T-helper 1 cell treated with Interleukin-12 subunit alpha and Interleukin-12 subunit beta and Interleukin-4 antibody, amounts not matched to agents 30 μg/mL and 1 μg/mL, for 36 hours (primary cell): Measurements from ENCODE around the gene HLA-DMB.

Experiments used
- H3K27ac Mint-ChIP-seq: one replicate; pipeline ENCODE4 v1.8.0; 2021; ENCODE audit warnings: mild to moderate bottlenecking, mixed read lengths
- H3K27me3 Mint-ChIP-seq: one replicate; pipeline ENCODE4 v1.8.0; 2021; ENCODE audit warnings: low read depth, mixed read lengths
- H3K36me3 Mint-ChIP-seq: one replicate; pipeline ENCODE4 v1.8.0; 2021; ENCODE audit warnings: low read depth, mixed read lengths
- H3K4me1 Mint-ChIP-seq: one replicate; pipeline ENCODE4 v1.8.0; 2021; ENCODE audit warnings: low read depth, mixed read lengths
- H3K4me3 Mint-ChIP-seq: one replicate; pipeline ENCODE4 v1.8.0; 2021; ENCODE audit warnings: mild to moderate bottlenecking, moderate library complexity, mixed read lengths
- H3K9me3 Mint-ChIP-seq: one replicate; pipeline ENCODE4 v1.8.0; 2021; ENCODE audit warnings: mixed read lengths

HLA-DMB gene

DNA sequence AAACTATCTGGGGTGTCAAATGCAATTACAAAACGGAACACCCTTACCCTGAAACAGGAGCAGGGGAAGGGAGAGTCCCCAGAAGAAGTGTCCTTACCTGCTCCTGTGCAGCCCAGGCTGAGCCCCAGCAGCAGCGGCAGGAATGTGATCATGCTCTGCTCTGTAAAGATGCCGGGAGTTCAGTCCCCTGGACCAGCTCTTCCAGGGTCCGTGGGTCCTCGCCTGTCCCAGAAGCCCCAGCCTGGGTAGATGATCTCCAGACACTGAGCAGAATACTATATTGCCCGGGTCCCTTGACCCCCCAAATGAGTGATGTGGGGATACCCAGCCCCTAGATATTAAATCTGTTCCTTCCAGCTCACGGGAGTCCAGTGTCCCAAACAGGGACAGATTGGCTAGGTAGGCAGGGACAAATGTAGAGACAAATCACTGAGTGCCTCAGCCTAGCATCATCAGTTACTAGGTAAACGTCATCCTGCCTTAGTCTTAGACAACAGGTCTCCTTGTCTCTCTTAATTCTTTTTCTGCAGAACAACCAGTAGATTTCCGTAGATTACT is at the start of gene HLA-DMB:
HLA-DMB (minus strand) TSS at position 373 of the 558 bp plus-strand sequence; CDS start at position 152, 221 bp downstream.
- Mint-ChIP-seq H3K36me3 (peaks cover 5% of the 10 kb centered on the region), H3K27ac (peak within 1 kb of the TSS; percentile 95), H3K27me3 (peaks cover 7% of the 10 kb centered on the region), H3K4me1 (peaks cover 55% of the 10 kb centered on the region), H3K4me3 (peak within 1 kb of the TSS; percentile 84), H3K9me3 (peaks cover 6% of the 10 kb centered on the region)

DNA sequence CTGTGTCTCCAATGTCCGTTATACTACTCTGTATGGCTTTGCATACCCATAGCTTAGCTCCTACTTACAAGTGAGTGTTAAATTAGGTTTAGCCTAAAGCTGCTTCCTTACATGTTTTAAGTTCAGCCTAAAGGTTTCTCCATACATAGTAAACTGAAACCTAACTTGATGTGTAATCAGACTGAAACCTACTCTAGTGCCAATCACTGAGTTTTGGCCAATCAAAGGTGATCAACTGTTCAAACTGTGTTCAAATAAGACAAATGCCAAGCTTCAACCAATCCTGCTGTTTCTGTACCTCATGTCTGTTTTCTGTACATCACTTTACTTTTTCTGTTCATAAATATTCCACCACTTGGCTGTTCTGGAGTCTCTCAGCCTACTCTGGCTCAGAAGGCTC is 48.5 kb upstream of the HLA-DMB start:
- peaks cover 22% of the 10 kb centered on the region for H3K27me3 Mint-ChIP-seq
- no peak overlapping the region for H3K27ac Mint-ChIP-seq
- no peaks in the 10 kb centered on the region for H3K9me3 Mint-ChIP-seq
- H3K4me1 Mint-ChIP-seq, result peaks cover 13% of the 10 kb centered on the region
- H3K4me3 Mint-ChIP-seq, result no peak overlapping the region
- no peaks in the 10 kb centered on the region for H3K36me3 Mint-ChIP-seq

- Mint-ChIP-seq H3K4me1 (peaks cover 23% of the 10 kb centered on the region), H3K27me3 (no peaks in the 10 kb centered on the region), H3K4me3 (no peak overlapping the region)
Observed at GRCh38 chr6:32984622-32985389, 44.0 kb upstream of the HLA-DMB start.

DNA sequence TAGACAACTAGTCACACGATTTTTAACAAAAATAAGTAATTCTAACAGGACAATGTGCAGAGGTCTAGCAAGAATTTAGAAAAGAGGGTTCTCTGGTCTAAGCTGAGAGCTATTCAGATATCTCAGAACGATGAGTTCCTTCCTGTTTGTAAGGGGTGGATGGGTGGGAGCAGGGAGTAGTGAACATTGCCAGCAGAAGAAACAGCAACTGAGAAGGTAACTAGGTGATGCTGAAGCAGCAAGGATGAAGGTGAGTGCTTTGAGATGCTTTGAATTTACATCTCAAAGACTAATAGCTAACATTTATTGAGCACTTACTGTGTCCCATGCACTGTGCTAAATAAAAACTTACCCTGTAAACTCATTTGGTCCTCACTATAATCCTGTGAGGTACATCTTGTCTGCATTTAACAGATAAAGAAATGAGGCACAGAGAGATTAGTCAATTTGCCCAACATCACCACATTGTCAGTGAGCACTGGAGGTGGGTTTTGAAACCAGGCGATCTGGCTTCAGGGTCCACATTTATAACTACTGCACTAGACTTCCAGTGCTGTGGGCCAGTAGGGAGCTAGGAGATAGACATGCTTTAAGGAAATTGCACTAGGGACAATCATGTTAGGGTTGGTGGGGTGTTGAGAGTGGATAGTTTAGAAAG is 43.3 kb upstream of the HLA-DMB start:
- peaks cover 26% of the 10 kb centered on the region for H3K4me1 Mint-ChIP-seq
- H3K27me3 Mint-ChIP-seq, result no peaks in the 10 kb centered on the region
- peaks cover 29% of the 10 kb centered on the region for H3K36me3 Mint-ChIP-seq
- H3K27ac Mint-ChIP-seq, result peak overlapping the region; percentile 68
- no peak overlapping the region for H3K4me3 Mint-ChIP-seq
- no peaks in the 10 kb centered on the region for H3K9me3 Mint-ChIP-seq

More at GRCh38 chr6:32984622-32985389, 44.0 kb upstream of the HLA-DMB start:
- Mint-ChIP-seq H3K27ac (peak overlapping the region; percentile 35), H3K9me3 (no peaks in the 10 kb centered on the region), H3K36me3 (peaks cover 23% of the 10 kb centered on the region)

DNA sequence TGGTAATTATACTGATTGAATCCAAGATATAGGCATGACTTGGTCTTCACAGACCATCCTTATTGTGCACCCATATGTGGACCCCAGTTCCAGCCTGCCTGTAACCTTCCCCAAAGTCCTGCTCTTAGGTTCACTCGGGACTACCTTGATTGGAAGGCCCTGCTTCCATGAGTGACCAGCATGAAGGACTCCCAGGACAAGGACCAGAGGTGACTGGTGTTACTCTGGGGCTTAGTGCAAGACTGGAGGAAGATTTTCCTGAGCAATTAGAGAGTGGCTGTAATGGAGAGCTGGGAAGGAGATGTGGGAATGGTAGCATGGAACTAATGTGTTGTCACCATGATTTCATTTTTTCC is 42.6 kb upstream of the HLA-DMB start:
- Mint-ChIP-seq H3K4me1 (peaks cover 30% of the 10 kb centered on the region), H3K9me3 (no peaks in the 10 kb centered on the region), H3K27me3 (no peaks in the 10 kb centered on the region), H3K27ac (peak overlapping the region; percentile 68), H3K4me3 (no peak overlapping the region), H3K36me3 (peaks cover 35% of the 10 kb centered on the region)

GRCh38 chr6:32982702-32983492 is 42.1 kb upstream of the HLA-DMB start:
- Mint-ChIP-seq H3K4me3 (no peak overlapping the region), H3K4me1 (peaks cover 28% of the 10 kb centered on the region), H3K36me3 (peaks cover 41% of the 10 kb centered on the region)

DNA sequence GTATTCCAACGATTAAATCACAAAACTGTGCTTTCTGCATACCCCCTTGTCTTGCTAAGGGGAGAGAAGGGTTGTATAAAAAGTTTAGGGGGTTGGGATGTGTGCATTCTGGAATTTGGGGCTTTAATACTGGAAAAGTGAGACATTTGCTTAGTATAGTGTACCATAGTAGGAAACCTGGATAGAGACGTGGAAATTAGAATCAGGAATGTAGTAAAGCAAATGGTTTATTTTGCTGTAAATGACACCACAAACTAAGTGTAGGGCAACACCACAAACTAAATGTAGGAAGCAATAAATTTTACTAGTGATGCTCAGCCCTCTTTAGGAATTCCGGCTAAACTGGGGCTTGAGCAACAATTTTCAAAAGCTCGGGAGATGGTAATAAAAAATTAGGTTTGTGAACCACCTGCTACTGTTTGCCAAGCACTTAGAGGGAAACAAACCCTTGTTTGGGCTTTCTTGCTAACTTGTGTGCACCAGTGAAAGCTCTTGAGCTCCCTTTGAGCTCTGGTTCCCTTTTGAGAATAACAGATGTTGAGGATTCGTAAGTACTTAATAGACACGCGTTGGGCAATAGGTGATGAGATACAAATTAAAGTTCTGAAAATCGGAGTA is 41.4 kb upstream of the HLA-DMB start:
- peaks cover 48% of the 10 kb centered on the region for H3K36me3 Mint-ChIP-seq
- no peaks in the 10 kb centered on the region for H3K27me3 Mint-ChIP-seq
- no peak overlapping the region for H3K4me3 Mint-ChIP-seq
- peaks cover 31% of the 10 kb centered on the region for H3K4me1 Mint-ChIP-seq
- no peaks in the 10 kb centered on the region for H3K9me3 Mint-ChIP-seq
- H3K27ac Mint-ChIP-seq, result no peak overlapping the region

More at GRCh38 chr6:32982702-32983492, 42.1 kb upstream of the HLA-DMB start:
- Mint-ChIP-seq H3K27me3 (no peaks in the 10 kb centered on the region), H3K9me3 (no peaks in the 10 kb centered on the region), H3K27ac (no peak overlapping the region)

DNA sequence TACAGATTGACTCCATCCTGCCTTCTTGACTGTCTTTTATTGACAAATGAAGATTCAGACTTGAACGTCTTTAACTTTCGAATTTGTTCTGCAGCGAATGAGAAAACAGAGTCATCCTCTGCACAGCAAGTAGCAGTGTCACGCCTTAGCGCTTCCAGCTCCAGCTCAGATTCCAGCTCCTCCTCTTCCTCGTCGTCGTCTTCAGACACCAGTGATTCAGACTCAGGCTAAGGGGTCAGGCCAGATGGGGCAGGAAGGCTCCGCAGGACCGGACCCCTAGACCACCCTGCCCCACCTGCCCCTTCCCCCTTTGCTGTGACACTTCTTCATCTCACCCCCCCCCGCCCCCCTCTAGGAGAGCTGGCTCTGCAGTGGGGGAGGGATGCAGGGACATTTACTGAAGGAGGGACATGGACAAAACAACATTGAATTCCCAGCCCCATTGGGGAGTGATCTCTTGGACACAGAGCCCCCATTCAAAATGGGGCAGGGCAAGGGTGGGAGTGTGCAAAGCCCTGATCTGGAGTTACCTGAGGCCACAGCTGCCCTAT is 39.7 kb upstream of the HLA-DMB start:
- H3K27ac Mint-ChIP-seq, result no peak overlapping the region
- H3K4me1 Mint-ChIP-seq, result peaks cover 42% of the 10 kb centered on the region
- H3K36me3 Mint-ChIP-seq, result peaks cover 64% of the 10 kb centered on the region
- no peak overlapping the region for H3K4me3 Mint-ChIP-seq
- H3K27me3 Mint-ChIP-seq, result no peaks in the 10 kb centered on the region
- H3K9me3 Mint-ChIP-seq, result no peaks in the 10 kb centered on the region

- H3K4me1 Mint-ChIP-seq, result peaks cover 48% of the 10 kb centered on the region
- peaks cover 70% of the 10 kb centered on the region for H3K36me3 Mint-ChIP-seq
- H3K27me3 Mint-ChIP-seq, result no peaks in the 10 kb centered on the region
- H3K27ac Mint-ChIP-seq, result no peak overlapping the region
- no peak overlapping the region for H3K4me3 Mint-ChIP-seq
- H3K9me3 Mint-ChIP-seq, result no peaks in the 10 kb centered on the region
Observed at GRCh38 chr6:32979720-32980487, 39.1 kb upstream of the HLA-DMB start.

DNA sequence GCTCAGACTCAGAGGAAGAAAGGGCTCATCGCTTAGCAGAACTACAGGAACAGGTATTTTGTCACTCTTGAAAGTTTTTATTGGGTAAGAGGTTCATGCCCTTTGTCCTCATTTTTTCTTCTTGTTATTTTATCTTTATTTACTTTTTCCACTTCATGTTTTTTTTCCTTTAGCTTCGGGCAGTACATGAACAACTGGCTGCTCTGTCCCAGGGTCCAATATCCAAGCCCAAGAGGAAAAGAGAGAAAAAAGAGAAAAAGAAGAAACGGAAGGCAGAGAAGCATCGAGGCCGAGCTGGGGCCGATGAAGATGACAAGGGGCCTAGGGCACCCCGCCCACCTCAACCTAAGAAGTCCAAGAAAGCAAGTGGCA is 37.1 kb upstream of the HLA-DMB start:
- H3K36me3 Mint-ChIP-seq, result peaks cover 90% of the 10 kb centered on the region
- H3K4me1 Mint-ChIP-seq, result peaks cover 42% of the 10 kb centered on the region
- no peak overlapping the region for H3K27ac Mint-ChIP-seq
- H3K27me3 Mint-ChIP-seq, result no peaks in the 10 kb centered on the region
- peak overlapping the region; percentile 20 for H3K4me3 Mint-ChIP-seq
- no peaks in the 10 kb centered on the region for H3K9me3 Mint-ChIP-seq

GRCh38 chr6:32977272-32977952 is 36.6 kb upstream of the HLA-DMB start:
- Mint-ChIP-seq H3K4me3 (peak overlapping the region; percentile 20), H3K27me3 (no peaks in the 10 kb centered on the region), H3K36me3 (peaks cover 94% of the 10 kb centered on the region), H3K9me3 (no peaks in the 10 kb centered on the region), H3K27ac (no peak overlapping the region), H3K4me1 (peaks cover 40% of the 10 kb centered on the region)

- Mint-ChIP-seq H3K36me3 (peaks cover 95% of the 10 kb centered on the region), H3K4me1 (peaks cover 40% of the 10 kb centered on the region), H3K4me3 (peak overlapping the region; percentile 93), H3K9me3 (no peaks in the 10 kb centered on the region), H3K27me3 (no peaks in the 10 kb centered on the region), H3K27ac (peak overlapping the region; percentile 55)
Observed at GRCh38 chr6:32976334-32977069, 35.7 kb upstream of the HLA-DMB start.
